T-helper 2 cell treated with Interferon-gamma antibody and Interleukin-4, amounts not matched to agents 5 μg/mL and 100 μg/mL, for 36 hours (primary cell): ENCODE data around the gene CFLAR.
A peak's percentile ranks its signal among the peaks of the same experiment; 100 is the strongest.

Experiments
- DNase-seq: peaks from one replicate; pipeline ENCODE4 v3.0.0; 2021; ENCODE audit warnings: low spot score
- H3K27ac Mint-ChIP-seq: one replicate; pipeline ENCODE4 v1.8.0; 2021; ENCODE audit warnings: mild to moderate bottlenecking, mixed read lengths
- H3K27me3 Mint-ChIP-seq: one replicate; pipeline ENCODE4 v1.8.0; 2021; ENCODE audit warnings: low read depth, mixed read lengths
- H3K36me3 Mint-ChIP-seq: one replicate; pipeline ENCODE4 v1.8.0; 2021; ENCODE audit warnings: low read depth, mixed read lengths
- H3K4me1 Mint-ChIP-seq: one replicate; pipeline ENCODE4 v1.8.0; 2021; ENCODE audit warnings: low read depth, mixed read lengths
- H3K4me3 Mint-ChIP-seq: one replicate; pipeline ENCODE4 v1.8.0; 2022; ENCODE audit warnings: mild to moderate bottlenecking, moderate library complexity, mixed read lengths
- H3K9me3 Mint-ChIP-seq: one replicate; pipeline ENCODE4 v1.8.0; 2021; ENCODE audit warnings: mixed read lengths

The CFLAR gene

DNA sequence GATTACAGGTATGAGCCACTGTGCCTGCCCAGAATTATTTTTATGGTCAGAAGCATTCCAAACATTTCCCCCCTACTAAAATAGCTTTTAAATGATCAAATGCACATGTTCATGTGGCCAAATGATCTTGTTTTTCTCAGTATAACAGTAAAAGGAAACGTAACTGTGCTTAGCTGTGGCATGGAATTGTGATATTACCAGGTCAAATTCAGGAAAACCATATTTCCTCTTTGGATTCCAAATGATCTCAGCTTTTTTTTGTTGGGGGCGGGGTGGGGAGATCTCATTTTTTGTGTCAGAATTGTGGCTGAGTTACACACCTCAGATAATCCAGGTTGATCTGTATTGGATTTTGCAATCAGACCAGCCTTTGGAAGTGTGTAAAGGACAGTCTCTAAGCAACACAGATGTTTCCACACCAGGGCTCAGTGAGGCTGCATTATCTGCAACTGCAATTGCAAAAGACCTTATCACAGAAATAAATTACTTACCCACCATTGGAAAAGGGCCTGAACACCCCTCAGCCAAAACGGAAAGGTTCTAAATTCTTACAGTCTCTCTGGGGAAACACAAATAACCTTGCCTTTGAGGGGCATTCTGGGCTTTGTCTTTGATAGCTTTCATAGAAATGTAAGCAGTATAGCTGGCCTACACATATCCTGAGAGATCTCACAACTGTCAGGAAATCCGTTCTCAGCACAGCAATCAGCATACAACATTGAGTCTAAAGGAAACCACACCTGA lies 75.3 kb downstream of the CFLAR start:
- DNase-seq = no peak
- H3K36me3 Mint-ChIP-seq = peaks cover 75% of the 10 kb centered on the region
- H3K4me1 Mint-ChIP-seq = peaks cover 65% of the 10 kb centered on the region
- peaks cover 7% of the 10 kb centered on the region for H3K9me3 Mint-ChIP-seq
- peak overlapping the region; percentile 76 for H3K27ac Mint-ChIP-seq
- peak overlapping the region; percentile 71 for H3K4me3 Mint-ChIP-seq
- H3K27me3 Mint-ChIP-seq = no peaks in the 10 kb centered on the region

DNA sequence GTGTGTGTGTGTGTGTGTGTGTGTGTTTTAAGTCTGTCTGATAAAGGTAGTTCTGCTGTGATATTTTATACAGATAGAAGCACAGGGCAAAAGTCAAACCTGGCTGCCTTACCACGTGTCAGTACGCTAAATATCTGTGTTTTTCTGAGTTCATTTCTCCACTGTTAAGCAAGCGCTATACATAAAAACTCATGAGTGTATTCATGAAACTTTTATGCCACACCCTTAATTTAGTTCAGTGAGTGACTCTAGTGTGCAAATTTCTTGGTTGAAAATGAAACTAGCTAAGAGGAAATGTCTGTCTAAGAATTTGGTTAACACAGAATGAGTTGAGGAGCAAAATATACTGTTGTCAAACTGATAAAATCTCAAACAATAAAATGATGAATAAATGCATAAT lies 78.1 kb downstream of the CFLAR start:
- peaks cover 67% of the 10 kb centered on the region for H3K36me3 Mint-ChIP-seq
- DNase-seq = no peak
- peak overlapping the region; percentile 75 for H3K4me3 Mint-ChIP-seq
- H3K27ac Mint-ChIP-seq = peak overlapping the region; percentile 90
- H3K9me3 Mint-ChIP-seq = no peaks in the 10 kb centered on the region
- H3K27me3 Mint-ChIP-seq = no peaks in the 10 kb centered on the region
- H3K4me1 Mint-ChIP-seq = peaks cover 53% of the 10 kb centered on the region

DNA sequence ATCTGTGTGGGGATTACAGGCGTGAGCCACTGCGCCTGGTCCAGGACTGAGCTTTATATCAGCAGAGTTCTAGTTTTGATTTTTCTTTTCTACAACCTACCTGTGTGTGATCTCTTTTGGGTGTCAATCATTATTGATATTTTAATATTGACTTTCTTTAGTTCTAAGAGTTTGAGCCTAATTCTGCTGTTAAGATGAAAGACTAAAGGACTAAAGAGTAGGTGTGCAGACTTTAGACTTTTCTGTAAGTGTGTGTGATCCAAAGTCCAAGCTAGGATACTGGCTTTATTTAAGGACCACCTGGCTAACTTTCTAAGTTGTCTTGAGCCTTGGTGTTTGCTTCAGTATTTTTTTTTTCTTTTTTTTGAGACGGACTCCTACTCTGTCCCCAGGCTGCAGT lies 79.4 kb downstream of the CFLAR start:
- Mint-ChIP-seq H3K9me3 (no peaks in the 10 kb centered on the region), H3K4me1 (peaks cover 52% of the 10 kb centered on the region), H3K36me3 (peaks cover 63% of the 10 kb centered on the region), H3K27ac (no peak overlapping the region), H3K27me3 (no peaks in the 10 kb centered on the region), H3K4me3 (no peak overlapping the region)
- DNase-seq = no peak

DNA sequence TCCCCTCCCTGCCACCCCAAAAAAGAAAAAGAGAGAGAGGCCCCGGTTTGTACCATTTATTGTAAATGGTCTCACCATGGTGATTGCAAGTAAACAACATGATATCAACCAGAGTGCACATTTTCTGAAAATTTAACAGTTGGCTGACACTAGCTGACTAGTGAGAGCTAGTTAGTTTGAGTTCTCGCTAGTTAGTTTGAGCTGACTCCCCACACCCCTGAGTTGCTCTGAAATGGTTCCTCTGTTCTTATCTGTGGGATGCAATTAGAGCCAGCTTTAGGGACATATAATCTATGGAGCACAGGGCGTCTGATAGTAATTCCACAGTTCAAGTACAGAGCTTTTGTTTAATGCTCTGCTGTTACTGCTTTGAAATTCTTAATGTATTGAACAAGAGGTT lies 80.0 kb downstream of the CFLAR start:
- Mint-ChIP-seq H3K4me1 (peaks cover 49% of the 10 kb centered on the region), H3K27ac (no peak overlapping the region), H3K36me3 (peaks cover 66% of the 10 kb centered on the region), H3K4me3 (no peak overlapping the region), H3K9me3 (no peaks in the 10 kb centered on the region), H3K27me3 (no peaks in the 10 kb centered on the region)
- DNase-seq = no peak

DNA sequence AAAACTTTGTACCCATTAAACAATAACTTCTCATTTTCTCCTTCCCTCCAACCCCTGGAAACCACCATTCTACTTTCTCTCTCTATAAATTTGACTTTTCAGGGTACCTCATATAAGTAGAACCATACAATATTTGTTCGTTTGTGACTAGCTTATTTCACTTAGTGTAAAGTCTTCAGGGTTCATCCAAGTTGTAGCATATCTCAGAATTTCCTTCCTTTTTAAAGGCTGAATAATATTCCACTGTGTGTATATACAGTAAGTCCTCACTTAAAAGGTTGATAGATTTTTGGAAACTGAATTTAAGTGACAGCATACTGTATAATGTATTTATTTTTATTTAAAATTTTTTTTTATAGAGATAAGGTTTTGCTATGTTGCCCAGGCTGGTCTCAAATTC lies 80.8 kb downstream of the CFLAR start:
- DNase-seq = no peak
- Mint-ChIP-seq H3K27me3 (no peaks in the 10 kb centered on the region), H3K27ac (no peak overlapping the region), H3K4me1 (peaks cover 41% of the 10 kb centered on the region), H3K36me3 (peaks cover 63% of the 10 kb centered on the region), H3K9me3 (no peaks in the 10 kb centered on the region), H3K4me3 (no peak overlapping the region)

DNA sequence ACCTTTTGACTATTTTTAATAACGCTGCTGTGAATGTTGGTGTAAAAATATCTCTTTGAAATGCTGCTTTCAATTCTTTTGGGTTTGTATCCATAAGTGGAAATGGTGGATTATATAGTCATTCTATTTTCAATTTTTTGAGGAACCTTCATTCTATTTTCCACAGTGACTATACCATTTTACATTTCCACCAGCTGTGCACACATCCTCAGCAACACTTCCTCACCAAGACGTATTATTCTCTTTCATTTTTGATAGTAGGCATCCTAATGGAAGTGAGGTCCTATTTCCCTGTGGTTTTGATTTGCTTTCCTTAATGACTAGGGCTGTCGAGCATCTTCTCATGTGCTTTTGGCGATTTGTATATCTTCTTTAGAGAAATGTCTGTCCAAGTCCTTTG lies 81.8 kb downstream of the CFLAR start:
- Mint-ChIP-seq H3K4me3 (no peak overlapping the region), H3K9me3 (no peaks in the 10 kb centered on the region), H3K4me1 (peaks cover 33% of the 10 kb centered on the region), H3K27me3 (no peaks in the 10 kb centered on the region), H3K27ac (no peak overlapping the region), H3K36me3 (peaks cover 60% of the 10 kb centered on the region)
- DNase-seq = no peak

DNA sequence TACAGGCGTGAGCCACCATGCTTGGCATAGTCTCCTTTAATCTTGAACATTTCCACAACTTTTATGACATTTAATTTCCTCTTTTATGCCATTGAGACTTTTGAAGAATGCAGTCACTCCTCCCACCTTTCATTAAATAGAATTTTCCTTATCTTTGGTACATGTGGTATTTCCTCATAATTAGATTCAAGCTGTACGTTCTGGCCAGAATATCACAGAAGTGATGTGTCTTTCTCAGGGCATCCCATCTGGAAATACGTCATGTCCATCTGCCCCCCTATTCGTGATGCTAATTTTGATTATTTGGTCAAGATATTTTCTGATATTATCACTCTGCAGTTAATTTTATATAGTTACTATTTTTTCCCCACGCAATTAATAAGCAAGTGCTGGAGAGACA lies 83.9 kb downstream of the CFLAR start:
- no peak overlapping the region for H3K4me3 Mint-ChIP-seq
- H3K27me3 Mint-ChIP-seq = no peaks in the 10 kb centered on the region
- H3K4me1 Mint-ChIP-seq = peaks cover 21% of the 10 kb centered on the region
- DNase-seq = no peak
- H3K36me3 Mint-ChIP-seq = peaks cover 56% of the 10 kb centered on the region
- H3K27ac Mint-ChIP-seq = no peak overlapping the region
- no peaks in the 10 kb centered on the region for H3K9me3 Mint-ChIP-seq

DNA sequence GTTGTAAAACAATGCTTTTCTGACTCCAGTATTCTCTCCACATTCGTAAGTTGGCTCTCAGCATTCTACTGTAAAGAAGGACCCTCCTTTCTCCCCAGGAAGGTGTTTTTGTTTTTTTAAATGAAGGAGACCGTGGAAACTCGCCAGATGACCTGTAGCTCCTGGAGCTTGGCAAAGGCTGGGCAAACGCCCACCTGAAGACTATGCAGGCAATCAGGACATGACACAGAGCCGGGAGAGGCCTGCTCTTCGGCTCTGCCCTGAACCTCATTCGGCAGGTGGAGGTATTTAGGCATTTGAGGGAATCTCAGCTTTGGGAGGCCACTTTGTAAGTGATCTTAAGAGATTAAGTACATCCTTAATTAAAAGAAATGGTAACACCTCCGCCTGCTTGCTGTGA lies 84.4 kb downstream of the CFLAR start:
- no peak overlapping the region for H3K27ac Mint-ChIP-seq
- H3K4me1 Mint-ChIP-seq = peaks cover 18% of the 10 kb centered on the region
- H3K36me3 Mint-ChIP-seq = peaks cover 52% of the 10 kb centered on the region
- H3K27me3 Mint-ChIP-seq = no peaks in the 10 kb centered on the region
- no peak for DNase-seq
- H3K4me3 Mint-ChIP-seq = no peak overlapping the region
- no peaks in the 10 kb centered on the region for H3K9me3 Mint-ChIP-seq

DNA sequence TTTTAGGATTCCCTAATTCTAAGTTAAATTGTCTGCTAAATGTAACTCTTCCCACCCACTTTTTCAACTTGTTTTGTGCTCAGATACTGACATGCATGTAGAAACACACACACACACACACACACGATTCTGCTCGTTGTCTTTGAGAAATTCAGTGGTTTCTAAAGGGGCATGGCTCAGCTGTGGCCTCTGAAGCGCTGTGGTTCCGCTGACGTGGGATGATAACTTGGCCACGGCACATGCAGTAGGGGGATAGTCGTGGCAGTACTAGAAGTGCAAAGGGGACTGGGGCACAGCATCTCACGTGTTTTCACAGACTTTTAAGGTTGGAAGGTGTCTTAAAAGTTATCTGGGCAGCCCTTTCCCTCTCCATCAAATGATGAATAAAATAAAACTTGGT lies 85.4 kb downstream of the CFLAR start:
- no peak overlapping the region for H3K4me3 Mint-ChIP-seq
- H3K27ac Mint-ChIP-seq = no peak overlapping the region
- peaks cover 12% of the 10 kb centered on the region for H3K4me1 Mint-ChIP-seq

DNA sequence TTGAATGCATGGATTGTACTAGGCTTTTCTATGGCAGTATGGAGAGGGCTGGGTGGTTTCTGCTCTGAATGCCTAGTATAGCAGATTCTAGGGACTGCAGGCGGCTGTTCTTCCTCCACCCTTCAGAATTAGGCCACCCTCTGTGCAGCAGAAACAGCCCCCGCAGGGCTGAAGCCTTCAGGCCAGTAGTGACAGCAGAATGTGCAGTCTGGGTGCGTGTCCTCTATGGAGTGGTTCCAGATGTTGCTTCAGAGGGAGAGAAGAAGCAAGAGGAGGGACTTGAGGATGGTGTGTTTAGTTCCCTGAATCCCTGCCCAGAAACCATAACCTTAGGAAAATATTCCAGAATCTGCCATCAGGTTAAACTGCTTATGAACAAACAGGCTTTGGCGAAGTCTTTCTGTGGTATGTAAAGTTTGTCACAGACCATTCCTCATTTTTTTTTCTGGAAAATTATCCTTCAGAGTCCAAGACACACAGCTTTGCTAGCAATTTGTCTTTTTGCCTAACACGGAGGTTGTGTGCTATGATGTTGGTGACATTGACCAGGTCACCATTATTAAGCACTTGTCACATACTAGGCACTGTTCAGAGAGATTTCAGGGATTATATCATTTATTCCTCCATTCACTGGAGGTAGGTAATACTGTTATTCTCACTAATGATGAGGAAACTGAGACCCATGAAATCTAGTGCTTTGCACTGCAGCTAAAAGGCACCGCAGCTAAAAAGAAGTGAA lies 88.1 kb downstream of the CFLAR start:
- no peaks in the 10 kb centered on the region for H3K27me3 Mint-ChIP-seq
- peaks cover 43% of the 10 kb centered on the region for H3K36me3 Mint-ChIP-seq
- DNase-seq = no peak
- no peak overlapping the region for H3K27ac Mint-ChIP-seq
- peaks cover 8% of the 10 kb centered on the region for H3K4me1 Mint-ChIP-seq
- no peaks in the 10 kb centered on the region for H3K9me3 Mint-ChIP-seq
- no peak overlapping the region for H3K4me3 Mint-ChIP-seq

More for the DNA sequence above, 85.4 kb downstream of the CFLAR start:
- peaks cover 47% of the 10 kb centered on the region for H3K36me3 Mint-ChIP-seq
- H3K9me3 Mint-ChIP-seq = no peaks in the 10 kb centered on the region
- DNase-seq = no peak
- no peaks in the 10 kb centered on the region for H3K27me3 Mint-ChIP-seq

DNA sequence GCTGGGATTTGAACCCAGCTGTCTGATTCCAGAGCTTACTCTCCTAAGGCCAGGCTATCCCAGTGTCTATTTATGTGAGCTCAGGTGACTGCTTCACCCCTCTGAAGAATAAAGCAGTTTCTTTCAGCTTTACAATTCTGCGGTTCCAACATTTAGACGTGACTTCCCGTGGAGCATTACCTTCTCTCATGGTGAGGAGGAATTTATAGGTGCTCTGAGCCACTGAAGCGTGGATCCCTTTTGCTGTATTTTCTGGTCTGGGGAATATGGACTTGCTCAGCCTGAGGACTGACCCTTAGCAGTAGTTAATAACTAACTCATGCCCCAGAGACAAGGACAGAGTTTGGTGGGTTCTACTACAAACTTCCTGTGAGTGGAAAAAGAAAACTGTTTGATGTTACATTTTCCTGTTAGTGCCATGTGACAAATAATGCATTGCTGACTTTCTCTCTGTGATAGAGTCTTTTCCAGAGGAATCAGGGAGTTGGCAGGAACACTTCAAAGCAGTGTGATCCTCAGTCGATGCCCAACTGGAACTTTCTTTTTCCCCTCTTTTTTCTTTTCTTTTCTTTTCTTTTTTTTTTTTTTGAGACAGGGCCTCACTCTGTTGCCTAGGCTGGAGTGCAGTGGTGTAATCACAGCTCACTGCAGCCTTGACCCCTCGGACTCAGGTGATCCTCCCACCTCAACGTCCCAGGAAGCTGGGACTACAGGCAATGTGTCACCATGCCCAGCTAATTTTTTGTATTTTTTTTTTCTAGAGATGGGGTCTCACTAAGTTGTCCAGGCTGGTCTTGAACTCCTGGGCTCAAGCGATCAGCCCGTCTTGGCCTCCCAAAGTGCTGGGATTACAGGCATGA lies 88.9 kb downstream of the CFLAR start:
- H3K27me3 Mint-ChIP-seq = no peaks in the 10 kb centered on the region
- no peak overlapping the region for H3K27ac Mint-ChIP-seq
- peaks cover 44% of the 10 kb centered on the region for H3K36me3 Mint-ChIP-seq
- no peak for DNase-seq
- H3K4me3 Mint-ChIP-seq = no peak overlapping the region
- peaks cover 7% of the 10 kb centered on the region for H3K4me1 Mint-ChIP-seq
- no peaks in the 10 kb centered on the region for H3K9me3 Mint-ChIP-seq

DNA sequence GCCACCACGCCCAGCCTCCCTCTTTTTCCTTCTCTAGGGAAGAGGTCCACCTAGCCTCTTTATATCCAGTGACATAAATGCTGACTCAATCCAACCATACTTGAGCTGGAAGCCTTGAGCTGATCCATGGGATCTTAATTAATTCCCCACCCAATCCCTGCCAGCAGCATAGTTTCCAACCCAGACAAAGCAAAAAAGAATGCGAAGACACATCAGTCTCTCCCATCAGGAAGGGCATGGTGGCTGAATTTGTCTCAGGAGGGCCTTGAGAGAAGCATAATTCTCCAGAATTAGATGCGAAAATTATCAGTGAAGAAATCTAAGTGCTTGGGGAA lies 89.5 kb downstream of the CFLAR start:
- Mint-ChIP-seq H3K36me3 (peaks cover 43% of the 10 kb centered on the region), H3K4me1 (peaks cover 8% of the 10 kb centered on the region)

DNA sequence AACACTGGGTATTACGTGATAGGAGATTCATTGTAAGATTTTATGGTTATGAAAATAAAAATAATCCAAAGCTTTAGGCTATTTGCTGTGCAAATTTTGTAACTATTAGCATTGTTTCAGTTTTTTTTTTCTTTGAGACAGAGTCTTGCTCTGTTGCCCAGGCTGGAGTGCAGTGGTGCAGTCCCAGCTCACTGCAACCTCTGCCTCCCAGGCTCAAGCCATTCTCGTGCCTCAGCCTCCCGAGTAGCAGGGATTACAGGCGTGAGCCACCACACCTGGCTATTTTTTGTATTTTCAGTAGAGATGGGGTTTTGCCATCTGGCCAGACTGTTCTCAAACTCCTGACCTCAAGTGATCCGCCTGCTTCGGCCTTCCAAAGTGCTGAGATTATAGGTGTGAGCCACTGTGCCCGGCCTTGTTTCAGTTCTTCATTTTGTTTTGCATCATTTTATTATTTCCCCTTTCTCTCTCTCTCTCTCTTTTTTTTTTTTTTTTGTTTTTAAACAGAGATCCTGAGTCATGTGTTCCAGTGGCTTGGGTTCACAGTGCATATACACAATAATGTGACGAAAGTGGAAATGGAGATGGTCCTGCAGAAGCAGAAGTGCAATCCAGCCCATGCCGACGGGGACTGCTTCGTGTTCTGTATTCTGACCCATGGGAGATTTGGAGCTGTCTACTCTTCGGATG lies 92.7 kb downstream of the CFLAR start:
- DNase-seq = no peak
- Mint-ChIP-seq H3K4me1 (peaks cover 16% of the 10 kb centered on the region), H3K9me3 (no peaks in the 10 kb centered on the region), H3K27me3 (no peaks in the 10 kb centered on the region), H3K27ac (no peak overlapping the region), H3K36me3 (peaks cover 35% of the 10 kb centered on the region), H3K4me3 (no peak overlapping the region)

More for the DNA sequence above, 89.5 kb downstream of the CFLAR start:
- no peak overlapping the region for H3K27ac Mint-ChIP-seq
- no peak overlapping the region for H3K4me3 Mint-ChIP-seq
- H3K27me3 Mint-ChIP-seq = no peaks in the 10 kb centered on the region
- H3K9me3 Mint-ChIP-seq = no peaks in the 10 kb centered on the region
- DNase-seq = no peak
